Heart left ventricle (tissue), 13 donors: ENCODE results near the gene DSCAM.

Source experiments
- POLR2A ChIP-seq, 2 donors: fragments of 450-650 bp; IDR thresholded peaks; one replicate each; pipeline ENCODE4 v1.6.1; 2017; ENCODE audit warnings: antibody characterized with exemption in 2 of 2, mild to moderate bottlenecking in 2 of 2, moderate library complexity in 2 of 2
- TF ChIP-seq, protein P1 (sequence below), 12 donors: fragments of 200-600 bp; sonication (generic) in 4 of 12; IDR thresholded peaks; one replicate each; pipeline versions ENCODE4 v1.5.0 to v1.8.0; 2018 to 2022; ENCODE audit warnings: antibody characterized with exemption in 12 of 12, mild to moderate bottlenecking in 5 of 12
- donor health status: ischemic (EF 13 %, LVEDD 7.1; RV severe dilation, severe dysfunction).
- donor health status: DM: no; HTN: yes; CAD: no.
- donor health status: DM: no; HTN: no; CAD: no.
- donor health status: ischemic (EF 25% LVEDD 6.9; RV normal size, moderate dysfunction).
- donor health status: ischemic (EF 25% LVEDD 5.7; RV mildly dilated, moderate dysfunction).
- donor health status: ischemic (EF 35%, LVEDD 5.7; RV mildly dilated, moderate dysfunction).
- donor health status: nonischemic (EF 11% LVEDD 7.7; RV severe dilation, severe dysfunction).
- donor health status: DM: yes; HTN: yes; CAD: no.
- donor health status: PGD.
- donor health status: ischemic (EF 29% LVEDD 5.4; RV normal size, mild dysfunction).
- donor health status: nonischemic (EF 23%, LVEDD 6.1; RV moderate dilation, normal function).

- TF ChIP-seq, protein P1, sequence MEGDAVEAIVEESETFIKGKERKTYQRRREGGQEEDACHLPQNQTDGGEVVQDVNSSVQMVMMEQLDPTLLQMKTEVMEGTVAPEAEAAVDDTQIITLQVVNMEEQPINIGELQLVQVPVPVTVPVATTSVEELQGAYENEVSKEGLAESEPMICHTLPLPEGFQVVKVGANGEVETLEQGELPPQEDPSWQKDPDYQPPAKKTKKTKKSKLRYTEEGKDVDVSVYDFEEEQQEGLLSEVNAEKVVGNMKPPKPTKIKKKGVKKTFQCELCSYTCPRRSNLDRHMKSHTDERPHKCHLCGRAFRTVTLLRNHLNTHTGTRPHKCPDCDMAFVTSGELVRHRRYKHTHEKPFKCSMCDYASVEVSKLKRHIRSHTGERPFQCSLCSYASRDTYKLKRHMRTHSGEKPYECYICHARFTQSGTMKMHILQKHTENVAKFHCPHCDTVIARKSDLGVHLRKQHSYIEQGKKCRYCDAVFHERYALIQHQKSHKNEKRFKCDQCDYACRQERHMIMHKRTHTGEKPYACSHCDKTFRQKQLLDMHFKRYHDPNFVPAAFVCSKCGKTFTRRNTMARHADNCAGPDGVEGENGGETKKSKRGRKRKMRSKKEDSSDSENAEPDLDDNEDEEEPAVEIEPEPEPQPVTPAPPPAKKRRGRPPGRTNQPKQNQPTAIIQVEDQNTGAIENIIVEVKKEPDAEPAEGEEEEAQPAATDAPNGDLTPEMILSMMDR (IDR thresholded peaks at IDR 0.05): no peak
- TF ChIP-seq POLR2A (IDR thresholded peaks at IDR 0.05): no peak
Measured at GRCh38 chr21:40433538-40433937, 413.4 kb downstream of the DSCAM start.
